Measurements from ENCODE around the gene PRR9.

The PRR9 gene

GRCh38 chr1:153265457-153265856 is 48.1 kb downstream of the PRR9 start:
- no peak for DNase-seq (ENCODE audit: low read depth)
